HepG2 (cell line): Measurements from ENCODE around the gene RAMP3.

ENCODE experiments used
- CEBPB ChIP-seq: IDR thresholded peaks from 2 replicates; pipeline ENCODE4 v1.6.1; 2011; ENCODE audit warnings: low read depth, low read length, improper control_type of control experiment, borderline replicate concordance
- HNRNPUL1 ChIP-seq: fragments of 200-400 bp; formaldehyde crosslinking; IDR thresholded peaks from 2 replicates; pipeline ENCODE4 v1.6.1; 2017; ENCODE audit warnings: low read depth, mild to moderate bottlenecking, low read length, moderate library complexity
- KDM4B ChIP-seq: sonication (generic); formaldehyde crosslinking; IDR thresholded peaks from 2 replicates; pipeline ENCODE4 v1.4.0; 2020; ENCODE audit warnings: missing genetic modification reagents
- NFIC ChIP-seq: IDR thresholded peaks from 2 replicates; pipeline ENCODE4 v1.6.1; 2012; ENCODE audit warnings: mild to moderate bottlenecking, low read length, inconsistent platforms
- POLR2AphosphoS5 ChIP-seq: IDR thresholded peaks from 2 replicates; pipeline ENCODE4 v1.6.1; 2012; ENCODE audit warnings: low read depth, low read length
- RFX5 ChIP-seq: IDR thresholded peaks from 2 replicates; pipeline ENCODE4 v1.6.1; 2011; ENCODE audit warnings: low read depth, low read length, improper control_type of control experiment
- SRSF4 ChIP-seq: fragments of 200-400 bp; formaldehyde crosslinking; IDR thresholded peaks from one replicate; pipeline ENCODE4 v1.6.1; 2018; ENCODE audit warnings: mild to moderate bottlenecking, low read depth, low read length, moderate library complexity; ENCODE audit not compliant: poor library complexity, severe bottlenecking
- TF ChIP-seq, protein P1 (sequence below): sonication (generic); formaldehyde crosslinking; IDR thresholded peaks from 2 replicates; pipeline ENCODE4 v1.4.0; 2020; ENCODE audit warnings: missing genetic modification reagents, borderline replicate concordance

DNA sequence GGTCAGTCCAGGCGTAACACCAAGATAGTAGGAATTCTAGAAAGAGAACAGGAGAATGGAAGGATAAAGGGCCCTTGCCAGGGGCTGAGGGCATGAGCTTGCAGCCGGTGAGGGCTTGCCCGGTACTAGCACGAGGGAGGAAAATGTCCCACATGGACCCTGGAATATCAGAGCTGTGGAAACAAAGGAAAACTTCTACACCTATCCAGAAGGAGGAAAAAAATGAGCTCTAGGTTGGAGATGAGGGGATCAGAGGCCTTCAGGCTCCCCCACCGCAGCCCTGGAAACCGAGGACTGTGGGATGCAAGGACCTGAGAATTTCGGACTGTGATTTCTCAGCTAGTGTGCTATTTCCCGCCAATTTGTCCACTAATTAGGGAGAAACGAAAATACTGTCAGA, 22.1 kb downstream of the RAMP3 start:
- TF ChIP-seq POLR2AphosphoS5 (no peak), NFIC (no peak), HNRNPUL1 (no peak), RFX5 (no peak), SRSF4 (no peak), KDM4B (CRISPR knock-in tag) (no peak), CEBPB (no peak)
- TF ChIP-seq, protein P1, sequence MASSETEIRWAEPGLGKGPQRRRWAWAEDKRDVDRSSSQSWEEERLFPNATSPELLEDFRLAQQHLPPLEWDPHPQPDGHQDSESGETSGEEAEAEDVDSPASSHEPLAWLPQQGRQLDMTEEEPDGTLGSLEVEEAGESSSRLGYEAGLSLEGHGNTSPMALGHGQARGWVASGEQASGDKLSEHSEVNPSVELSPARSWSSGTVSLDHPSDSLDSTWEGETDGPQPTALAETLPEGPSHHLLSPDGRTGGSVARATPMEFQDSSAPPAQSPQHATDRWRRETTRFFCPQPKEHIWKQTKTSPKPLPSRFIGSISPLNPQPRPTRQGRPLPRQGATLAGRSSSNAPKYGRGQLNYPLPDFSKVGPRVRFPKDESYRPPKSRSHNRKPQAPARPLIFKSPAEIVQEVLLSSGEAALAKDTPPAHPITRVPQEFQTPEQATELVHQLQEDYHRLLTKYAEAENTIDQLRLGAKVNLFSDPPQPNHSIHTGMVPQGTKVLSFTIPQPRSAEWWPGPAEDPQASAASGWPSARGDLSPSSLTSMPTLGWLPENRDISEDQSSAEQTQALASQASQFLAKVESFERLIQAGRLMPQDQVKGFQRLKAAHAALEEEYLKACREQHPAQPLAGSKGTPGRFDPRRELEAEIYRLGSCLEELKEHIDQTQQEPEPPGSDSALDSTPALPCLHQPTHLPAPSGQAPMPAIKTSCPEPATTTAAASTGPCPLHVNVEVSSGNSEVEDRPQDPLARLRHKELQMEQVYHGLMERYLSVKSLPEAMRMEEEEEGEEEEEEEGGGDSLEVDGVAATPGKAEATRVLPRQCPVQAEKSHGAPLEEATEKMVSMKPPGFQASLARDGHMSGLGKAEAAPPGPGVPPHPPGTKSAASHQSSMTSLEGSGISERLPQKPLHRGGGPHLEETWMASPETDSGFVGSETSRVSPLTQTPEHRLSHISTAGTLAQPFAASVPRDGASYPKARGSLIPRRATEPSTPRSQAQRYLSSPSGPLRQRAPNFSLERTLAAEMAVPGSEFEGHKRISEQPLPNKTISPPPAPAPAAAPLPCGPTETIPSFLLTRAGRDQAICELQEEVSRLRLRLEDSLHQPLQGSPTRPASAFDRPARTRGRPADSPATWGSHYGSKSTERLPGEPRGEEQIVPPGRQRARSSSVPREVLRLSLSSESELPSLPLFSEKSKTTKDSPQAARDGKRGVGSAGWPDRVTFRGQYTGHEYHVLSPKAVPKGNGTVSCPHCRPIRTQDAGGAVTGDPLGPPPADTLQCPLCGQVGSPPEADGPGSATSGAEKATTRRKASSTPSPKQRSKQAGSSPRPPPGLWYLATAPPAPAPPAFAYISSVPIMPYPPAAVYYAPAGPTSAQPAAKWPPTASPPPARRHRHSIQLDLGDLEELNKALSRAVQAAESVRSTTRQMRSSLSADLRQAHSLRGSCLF = no peak
